Mucosa of rectum (tissue), 2 donors: ENCODE results near the gene VTCN1.

Experiments used
- H3K27ac ChIP-seq, 2 donors: one replicate each; pipeline ENCODE4 v1.7.0; 2013; ENCODE audit warnings: inconsistent platforms in 2 of 2, low read depth in 2 of 2, low read length in 2 of 2
- H3K27me3 ChIP-seq, 2 donors: one replicate each; pipeline ENCODE4 v1.7.0; 2013; ENCODE audit warnings: low read length in 2 of 2; ENCODE audit not compliant: control insufficient read depth in 2 of 2, insufficient read depth in 2 of 2
- H3K36me3 ChIP-seq, 2 donors: one replicate each; pipeline ENCODE4 v1.7.0; 2013; ENCODE audit warnings: low read length in 2 of 2; ENCODE audit not compliant: control insufficient read depth in 2 of 2, insufficient read depth in 2 of 2
- H3K4me1 ChIP-seq, 2 donors: one replicate each; pipeline ENCODE4 v1.7.0; 2013; ENCODE audit warnings: low read length in 2 of 2, mild to moderate bottlenecking in 1 of 2; ENCODE audit not compliant: control insufficient read depth in 2 of 2, insufficient read depth in 2 of 2
- H3K4me3 ChIP-seq, 2 donors: one replicate each; pipeline ENCODE4 v1.7.0; 2013; ENCODE audit warnings: low read length in 2 of 2
- H3K9ac ChIP-seq, 2 donors: one replicate each; pipeline ENCODE4 v1.7.0; 2013; ENCODE audit warnings: low read length in 2 of 2, low read depth in 1 of 2, mild to moderate bottlenecking in 1 of 2
- H3K9me3 ChIP-seq, 2 donors: one replicate each; pipeline ENCODE4 v1.7.0; 2013; ENCODE audit warnings: low read length in 2 of 2; ENCODE audit not compliant: control insufficient read depth in 2 of 2
- donor health status: healthy.
- donor health status: Normal muscosa, but diverticular disease.

The VTCN1 gene

GRCh38 chr1:117147856-117148588 is 62.7 kb downstream of the VTCN1 start:
- no peaks in the 10 kb centered on the region for H3K36me3 ChIP-seq
- H3K9ac ChIP-seq, result no peak overlapping the region
- H3K27me3 ChIP-seq, result no peaks in the 10 kb centered on the region
- H3K27ac ChIP-seq, result no peak overlapping the region
- H3K4me1 ChIP-seq, result no peaks in the 10 kb centered on the region
- H3K9me3 ChIP-seq, result no peaks in the 10 kb centered on the region
- H3K4me3 ChIP-seq, result no peak overlapping the region

GRCh38 chr1:117147341-117147831 is 63.3 kb downstream of the VTCN1 start:
- no peaks in the 10 kb centered on the region for H3K9me3 ChIP-seq
- no peak overlapping the region for H3K4me3 ChIP-seq
- H3K9ac ChIP-seq, result no peak overlapping the region
- H3K4me1 ChIP-seq, result no peaks in the 10 kb centered on the region
- no peaks in the 10 kb centered on the region for H3K36me3 ChIP-seq
- H3K27ac ChIP-seq, result no peak overlapping the region
- no peaks in the 10 kb centered on the region for H3K27me3 ChIP-seq

- Histone ChIP-seq H3K9me3 (no peaks in the 10 kb centered on the region), H3K4me3 (no peak overlapping the region), H3K27ac (no peak overlapping the region)
Observed at GRCh38 chr1:117146575-117147340, 64.0 kb downstream of the VTCN1 start.

GRCh38 chr1:117146072-117146471 is 64.7 kb downstream of the VTCN1 start:
- no peak overlapping the region for H3K9ac ChIP-seq
- no peaks in the 10 kb centered on the region for H3K27me3 ChIP-seq
- no peak overlapping the region for H3K27ac ChIP-seq
- H3K4me3 ChIP-seq, result no peak overlapping the region
- no peaks in the 10 kb centered on the region for H3K9me3 ChIP-seq
- no peaks in the 10 kb centered on the region for H3K36me3 ChIP-seq
- no peaks in the 10 kb centered on the region for H3K4me1 ChIP-seq

More at GRCh38 chr1:117146575-117147340, 64.0 kb downstream of the VTCN1 start:
- Histone ChIP-seq H3K4me1 (no peaks in the 10 kb centered on the region), H3K9ac (no peak overlapping the region), H3K27me3 (no peaks in the 10 kb centered on the region), H3K36me3 (no peaks in the 10 kb centered on the region)

GRCh38 chr1:117143871-117144270 is 66.9 kb downstream of the VTCN1 start:
- Histone ChIP-seq H3K27ac (no peak overlapping the region), H3K4me1 (no peaks in the 10 kb centered on the region), H3K4me3 (no peak overlapping the region)

GRCh38 chr1:117143172-117143571 is 67.6 kb downstream of the VTCN1 start:
- Histone ChIP-seq H3K36me3 (no peaks in the 10 kb centered on the region), H3K4me3 (no peak overlapping the region)

More at GRCh38 chr1:117143871-117144270, 66.9 kb downstream of the VTCN1 start:
- Histone ChIP-seq H3K9me3 (no peaks in the 10 kb centered on the region), H3K9ac (no peak overlapping the region), H3K27me3 (no peaks in the 10 kb centered on the region), H3K36me3 (no peaks in the 10 kb centered on the region)

GRCh38 chr1:117142200-117142599 is 68.5 kb downstream of the VTCN1 start:
- Histone ChIP-seq H3K4me3 (no peak overlapping the region), H3K9me3 (no peaks in the 10 kb centered on the region), H3K4me1 (no peaks in the 10 kb centered on the region), H3K36me3 (no peaks in the 10 kb centered on the region), H3K27ac (no peak overlapping the region), H3K27me3 (no peaks in the 10 kb centered on the region), H3K9ac (no peak overlapping the region)

More at GRCh38 chr1:117143172-117143571, 67.6 kb downstream of the VTCN1 start:
- Histone ChIP-seq H3K4me1 (no peaks in the 10 kb centered on the region), H3K9ac (no peak overlapping the region), H3K27ac (no peak overlapping the region), H3K9me3 (no peaks in the 10 kb centered on the region), H3K27me3 (no peaks in the 10 kb centered on the region)

- H3K4me3 ChIP-seq, result no peak overlapping the region
- H3K4me1 ChIP-seq, result no peaks in the 10 kb centered on the region
- no peaks in the 10 kb centered on the region for H3K36me3 ChIP-seq
- H3K9me3 ChIP-seq, result no peaks in the 10 kb centered on the region
- H3K9ac ChIP-seq, result no peak overlapping the region
- H3K27me3 ChIP-seq, result no peaks in the 10 kb centered on the region
- no peak overlapping the region for H3K27ac ChIP-seq
Observed at GRCh38 chr1:117138561-117138960, 72.2 kb downstream of the VTCN1 start.

GRCh38 chr1:117138106-117138505 is 72.6 kb downstream of the VTCN1 start:
- Histone ChIP-seq H3K27ac (no peak overlapping the region), H3K9ac (no peak overlapping the region), H3K4me3 (no peak overlapping the region), H3K4me1 (no peaks in the 10 kb centered on the region), H3K36me3 (no peaks in the 10 kb centered on the region), H3K27me3 (no peaks in the 10 kb centered on the region), H3K9me3 (no peaks in the 10 kb centered on the region)

- H3K4me1 ChIP-seq, result no peaks in the 10 kb centered on the region
- no peaks in the 10 kb centered on the region for H3K9me3 ChIP-seq
- H3K4me3 ChIP-seq, result no peak overlapping the region
- no peaks in the 10 kb centered on the region for H3K36me3 ChIP-seq
- no peaks in the 10 kb centered on the region for H3K27me3 ChIP-seq
- no peak overlapping the region for H3K9ac ChIP-seq
- H3K27ac ChIP-seq, result no peak overlapping the region
Observed at GRCh38 chr1:117137281-117137855, 73.4 kb downstream of the VTCN1 start.
